IgD-negative memory B cell (primary cell): ENCODE results near the gene TULP1. TPM values are rescaled to one million over a fixed set of nuclear protein-coding genes. Genes with fewer than 3 reads are reported as not detected.
"Not testable (repeated sequence)": the region's sequence is repeated elsewhere in the genome, so short reads cannot be mapped to it uniquely, and the experiment has no call there.

ENCODE experiments used
- H3K27ac Mint-ChIP-seq, 3 donors: one replicate each; pipeline ENCODE4 v1.8.0; 2020 to 2022; ENCODE audit warnings: mild to moderate bottlenecking in 3 of 3, mixed read lengths in 3 of 3, moderate library complexity in 1 of 3
- H3K27me3 Mint-ChIP-seq: one replicate; pipeline ENCODE4 v1.8.0; 2021; ENCODE audit warnings: mixed read lengths
- H3K36me3 Mint-ChIP-seq: one replicate; pipeline ENCODE4 v1.8.0; 2020; ENCODE audit warnings: mild to moderate bottlenecking, mixed read lengths
- H3K4me1 Mint-ChIP-seq, 3 donors: one replicate each; pipeline ENCODE4 v1.8.0; 2020 to 2022; ENCODE audit warnings: mixed read lengths in 3 of 3, mild to moderate bottlenecking in 1 of 3
- H3K4me3 Mint-ChIP-seq, 4 donors: one replicate each; pipeline ENCODE4 v1.8.0; 2020 to 2022; ENCODE audit warnings: mild to moderate bottlenecking in 4 of 4, mixed read lengths in 4 of 4, moderate library complexity in 3 of 4
- H3K9me3 Mint-ChIP-seq, 3 donors: one replicate each; pipeline ENCODE4 v1.8.0; 2020 to 2021; ENCODE audit warnings: mixed read lengths in 3 of 3, mild to moderate bottlenecking in 1 of 3
- polyA plus RNA-seq: library from polyadenylated mRNA; unstranded; fragments of 300-500 nt; fragmentation: Illumina TruSeq; gene quantifications from one replicate; pipeline ENCODE4 v1.2.3, GENCODE V29; 2021

The TULP1 gene
- polyA plus RNA-seq = not detected

- Mint-ChIP-seq H3K4me1 (no peaks in the 10 kb centered on the region), H3K36me3 (no peaks in the 10 kb centered on the region), H3K27me3 (peaks cover 19% of the 10 kb centered on the region), H3K9me3 (no peaks in the 10 kb centered on the region), H3K27ac (no peak within 1 kb of the TSS), H3K4me3 (peak within 1 kb of the TSS in 1 of 4 donors; percentile 45)
Observed at GRCh38 chr6:35512740-35513139, at the start of gene TULP1. TULP1 (minus strand) TSS chr6:35512896; CDS start chr6:35512858, 38 bp downstream.

- Mint-ChIP-seq H3K9me3 (peaks cover 0 to 1% (median 0%) of the 10 kb centered on the region in 3 donors), H3K4me3 (no peak overlapping the region), H3K4me1 (peaks cover 0 to 7% (median 3%) of the 10 kb centered on the region in 3 donors), H3K27me3 (peaks cover 33% of the 10 kb centered on the region), H3K36me3 (no peaks in the 10 kb centered on the region), H3K27ac (no peak overlapping the region)
Observed at GRCh38 chr6:35562060-35562459, 49.4 kb upstream of the TULP1 start.

GRCh38 chr6:35561113-35561512 is 48.4 kb upstream of the TULP1 start:
- H3K4me3 Mint-ChIP-seq = no peak overlapping the region
- H3K27ac Mint-ChIP-seq = no peak overlapping the region
- H3K9me3 Mint-ChIP-seq = no peaks in the 10 kb centered on the region
- H3K36me3 Mint-ChIP-seq = no peaks in the 10 kb centered on the region
- peaks cover 0 to 7% (median 3%) of the 10 kb centered on the region in 3 donors for H3K4me1 Mint-ChIP-seq
- peaks cover 31% of the 10 kb centered on the region for H3K27me3 Mint-ChIP-seq

- no peak overlapping the region for H3K27ac Mint-ChIP-seq
- H3K4me1 Mint-ChIP-seq = peaks cover 0 to 7% (median 3%) of the 10 kb centered on the region in 3 donors
- H3K27me3 Mint-ChIP-seq = peaks cover 25% of the 10 kb centered on the region
- no peaks in the 10 kb centered on the region for H3K36me3 Mint-ChIP-seq
- no peak overlapping the region for H3K4me3 Mint-ChIP-seq
- no peaks in the 10 kb centered on the region for H3K9me3 Mint-ChIP-seq
Observed at GRCh38 chr6:35558571-35558970, 45.9 kb upstream of the TULP1 start.

GRCh38 chr6:35557239-35557638 is 44.5 kb upstream of the TULP1 start:
- H3K9me3 Mint-ChIP-seq = no peaks in the 10 kb centered on the region
- H3K4me3 Mint-ChIP-seq = no peak overlapping the region
- H3K4me1 Mint-ChIP-seq = peaks cover 0 to 7% (median 3%) of the 10 kb centered on the region in 3 donors
- H3K27me3 Mint-ChIP-seq = peaks cover 23% of the 10 kb centered on the region
- H3K36me3 Mint-ChIP-seq = no peaks in the 10 kb centered on the region
- no peak overlapping the region for H3K27ac Mint-ChIP-seq

GRCh38 chr6:35554811-35555210 is 42.1 kb upstream of the TULP1 start:
- Mint-ChIP-seq H3K27me3 (peaks cover 29% of the 10 kb centered on the region), H3K9me3 (peaks cover 2 to 10% (median 2%) of the 10 kb centered on the region in 3 donors), H3K36me3 (peaks cover 4% of the 10 kb centered on the region), H3K27ac (no peak overlapping the region), H3K4me3 (no peak overlapping the region), H3K4me1 (peaks cover 0 to 3% (median 1%) of the 10 kb centered on the region in 3 donors)

GRCh38 chr6:35553315-35553714 is 40.6 kb upstream of the TULP1 start:
- H3K4me3 Mint-ChIP-seq = no peak overlapping the region
- H3K4me1 Mint-ChIP-seq = no peaks in the 10 kb centered on the region
- no peak overlapping the region for H3K27ac Mint-ChIP-seq
- H3K27me3 Mint-ChIP-seq = peaks cover 19% of the 10 kb centered on the region
- peaks cover 2 to 12% (median 2%) of the 10 kb centered on the region in 3 donors for H3K9me3 Mint-ChIP-seq
- H3K36me3 Mint-ChIP-seq = peaks cover 4% of the 10 kb centered on the region

GRCh38 chr6:35552285-35552917 is 39.7 kb upstream of the TULP1 start:
- peaks cover 2 to 12% (median 2%) of the 10 kb centered on the region in 3 donors for H3K9me3 Mint-ChIP-seq
- H3K36me3 Mint-ChIP-seq = peaks cover 4% of the 10 kb centered on the region
- H3K27me3 Mint-ChIP-seq = peaks cover 17% of the 10 kb centered on the region
- no peak overlapping the region for H3K4me3 Mint-ChIP-seq
- H3K27ac Mint-ChIP-seq = no peak overlapping the region
- no peaks in the 10 kb centered on the region for H3K4me1 Mint-ChIP-seq

GRCh38 chr6:35550437-35550836 is 37.7 kb upstream of the TULP1 start:
- Mint-ChIP-seq H3K4me3 (no peak overlapping the region), H3K9me3 (peaks cover 2 to 12% (median 2%) of the 10 kb centered on the region in 3 donors), H3K27me3 (peaks cover 10% of the 10 kb centered on the region), H3K36me3 (peaks cover 4% of the 10 kb centered on the region), H3K4me1 (no peaks in the 10 kb centered on the region), H3K27ac (no peak overlapping the region)

GRCh38 chr6:35547676-35548075 is 35.0 kb upstream of the TULP1 start:
- no peak overlapping the region for H3K4me3 Mint-ChIP-seq
- peaks cover 0 to 2% (median 0%) of the 10 kb centered on the region in 3 donors for H3K4me1 Mint-ChIP-seq
- H3K36me3 Mint-ChIP-seq = peaks cover 4% of the 10 kb centered on the region
- peaks cover 6% of the 10 kb centered on the region for H3K27me3 Mint-ChIP-seq
- peaks cover 2 to 12% (median 2%) of the 10 kb centered on the region in 3 donors for H3K9me3 Mint-ChIP-seq
- H3K27ac Mint-ChIP-seq = no peak overlapping the region

- peaks cover 3 to 8% (median 7%) of the 10 kb centered on the region in 3 donors for H3K9me3 Mint-ChIP-seq
- H3K27ac Mint-ChIP-seq = no peak overlapping the region
- no peak overlapping the region for H3K4me3 Mint-ChIP-seq
- H3K36me3 Mint-ChIP-seq = no peaks in the 10 kb centered on the region
- H3K27me3 Mint-ChIP-seq = no peaks in the 10 kb centered on the region
- H3K4me1 Mint-ChIP-seq = peaks cover 0 to 2% (median 0%) of the 10 kb centered on the region in 3 donors
Observed at GRCh38 chr6:35544769-35545361, 32.2 kb upstream of the TULP1 start.

GRCh38 chr6:35543459-35544193 is 30.9 kb upstream of the TULP1 start:
- Mint-ChIP-seq H3K27ac (no peak overlapping the region), H3K4me3 (no peak overlapping the region), H3K36me3 (no peaks in the 10 kb centered on the region), H3K9me3 (peaks cover 3 to 7% (median 6%) of the 10 kb centered on the region in 3 donors), H3K4me1 (peaks cover 0 to 3% (median 0%) of the 10 kb centered on the region in 3 donors), H3K27me3 (no peaks in the 10 kb centered on the region)

GRCh38 chr6:35541836-35542235 is 29.1 kb upstream of the TULP1 start:
- Mint-ChIP-seq H3K4me3 (peak overlapping the region in 1 of 4 donors; percentile 37), H3K27me3 (no peaks in the 10 kb centered on the region), H3K9me3 (peaks cover 3 to 7% (median 6%) of the 10 kb centered on the region in 3 donors), H3K4me1 (peaks cover 0 to 3% (median 0%) of the 10 kb centered on the region in 3 donors), H3K27ac (no peak overlapping the region), H3K36me3 (no peaks in the 10 kb centered on the region)

GRCh38 chr6:35539223-35539622 is 26.5 kb upstream of the TULP1 start:
- H3K27ac Mint-ChIP-seq = no peak overlapping the region
- peaks cover 3 to 7% (median 6%) of the 10 kb centered on the region in 3 donors for H3K9me3 Mint-ChIP-seq
- H3K27me3 Mint-ChIP-seq = peaks cover 10% of the 10 kb centered on the region
- H3K4me1 Mint-ChIP-seq = peaks cover 0 to 1% (median 0%) of the 10 kb centered on the region in 3 donors
- peaks cover 3% of the 10 kb centered on the region for H3K36me3 Mint-ChIP-seq
- H3K4me3 Mint-ChIP-seq = no peak overlapping the region

GRCh38 chr6:35535847-35536246 is 23.2 kb upstream of the TULP1 start:
- Mint-ChIP-seq H3K27ac (peak overlapping the region in 1 of 3 donors; percentile 74), H3K27me3 (peaks cover 12% of the 10 kb centered on the region)
- not testable (repeated sequence) for H3K4me1 Mint-ChIP-seq, H3K9me3 Mint-ChIP-seq, H3K4me3 Mint-ChIP-seq, H3K36me3 Mint-ChIP-seq
